ENCODE results near the gene CTSC.

DNA sequence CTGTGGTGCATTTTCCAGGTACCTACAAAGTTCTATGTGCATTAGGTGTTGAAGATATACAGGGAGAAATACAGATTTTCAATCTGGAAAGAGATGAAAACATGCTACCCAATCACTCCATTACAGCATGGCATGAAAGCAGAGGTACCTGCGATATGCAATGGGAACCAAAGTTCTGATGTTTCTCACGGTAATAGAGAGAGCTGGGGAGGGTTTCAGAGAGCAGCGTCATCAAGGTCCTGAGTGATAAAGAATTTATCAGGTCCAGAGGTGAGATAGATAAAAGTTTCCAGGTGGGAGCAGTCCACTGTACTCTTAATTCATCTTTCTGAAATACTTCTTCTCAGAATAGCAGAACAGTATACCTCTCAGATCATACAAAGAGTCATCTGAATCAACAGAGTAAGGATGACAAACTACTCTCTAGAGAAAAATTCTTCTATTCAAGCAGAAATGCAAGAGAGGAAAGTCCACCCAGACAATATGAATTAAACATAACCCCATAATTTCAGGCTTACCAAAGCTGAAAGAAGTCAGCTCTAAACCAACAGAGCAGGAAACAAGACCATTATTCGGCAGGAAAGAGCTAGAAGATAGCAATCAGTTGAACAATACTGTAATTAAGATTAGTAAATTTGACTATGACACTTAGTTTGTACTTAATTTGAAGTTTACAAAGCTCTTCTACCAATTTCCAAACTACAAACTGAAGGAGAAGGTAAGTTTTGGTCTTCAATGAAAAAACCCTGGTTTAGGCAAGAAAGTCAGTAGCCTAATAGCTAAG, 12.8 kb downstream of the CTSC start:
- TF ChIP-seq FOXK1 (CRISPR knock-in tag; IDR thresholded peaks at IDR 0.05; ENCODE audit: borderline replicate concordance), result no peak
- TF ChIP-seq ZHX1 (conservative IDR thresholded peaks at IDR 0.05; ENCODE audit: low read length), result no peak
- no peak for TF ChIP-seq TCF7L2 (IDR thresholded peaks at IDR 0.05; ENCODE audit: low read depth, low read length)
- TF ChIP-seq POLR2AphosphoS2 (IDR thresholded peaks at IDR 0.05; ENCODE audit: low read length), result no peak
- TF ChIP-seq ZNF263 (CRISPR knock-in tag; IDR thresholded peaks at IDR 0.05; ENCODE audit: borderline replicate concordance), result no peak

All from K562 (cell line).